Measurements from ENCODE around the gene RASGRP2.

RASGRP2 gene

GRCh38 chr11:64726211-64726641 is 17.7 kb downstream of the RASGRP2 start:
- Histone ChIP-seq H3K9ac (ENCODE audit: low read length) (no peak overlapping the region), H3K27me3 (ENCODE audit: control insufficient read depth, insufficient read depth, low read length) (peaks cover 32% of the 10 kb centered on the region), H3K36me3 (ENCODE audit: control insufficient read depth, insufficient read depth, low read length) (no peaks in the 10 kb centered on the region), H3K4me3 (ENCODE audit: low read length) (no peak overlapping the region), H3K4me1 (ENCODE audit: control insufficient read depth, insufficient read depth, low read length) (peaks cover 7% of the 10 kb centered on the region), H3K9me3 (ENCODE audit: control insufficient read depth, low read length) (no peaks in the 10 kb centered on the region)

GRCh38 chr11:64724863-64725532 is 18.9 kb downstream of the RASGRP2 start:
- Histone ChIP-seq H3K27me3 (ENCODE audit: control insufficient read depth, insufficient read depth, low read length) (peaks cover 33% of the 10 kb centered on the region), H3K4me1 (ENCODE audit: control insufficient read depth, insufficient read depth, low read length) (peaks cover 7% of the 10 kb centered on the region), H3K4me3 (ENCODE audit: low read length) (no peak overlapping the region), H3K9me3 (ENCODE audit: control insufficient read depth, low read length) (no peaks in the 10 kb centered on the region), H3K9ac (ENCODE audit: low read length) (no peak overlapping the region), H3K36me3 (ENCODE audit: control insufficient read depth, insufficient read depth, low read length) (no peaks in the 10 kb centered on the region)

- Histone ChIP-seq H3K9me3 (ENCODE audit: control insufficient read depth, low read length) (no peaks in the 10 kb centered on the region), H3K4me1 (ENCODE audit: control insufficient read depth, insufficient read depth, low read length) (peaks cover 7% of the 10 kb centered on the region), H3K36me3 (ENCODE audit: control insufficient read depth, insufficient read depth, low read length) (no peaks in the 10 kb centered on the region), H3K9ac (ENCODE audit: low read length) (no peak overlapping the region), H3K27me3 (ENCODE audit: control insufficient read depth, insufficient read depth, low read length) (peaks cover 40% of the 10 kb centered on the region), H3K4me3 (ENCODE audit: low read length) (no peak overlapping the region)
Measured at GRCh38 chr11:64723907-64724862, 19.8 kb downstream of the RASGRP2 start.

GRCh38 chr11:64723117-64723906 is 20.6 kb downstream of the RASGRP2 start, which contains the start of gene NRXN2:
Gene NRXN2 (minus strand): TSS chr11:64723197. CDS start chr11:64713699, 9,498 bp downstream.
- Histone ChIP-seq H3K9ac (ENCODE audit: low read length) (peak within 1 kb of the TSS; percentile 50), H3K27me3 (ENCODE audit: control insufficient read depth, insufficient read depth, low read length) (peaks cover 48% of the 10 kb centered on the region), H3K4me1 (ENCODE audit: control insufficient read depth, insufficient read depth, low read length) (peaks cover 7% of the 10 kb centered on the region), H3K9me3 (ENCODE audit: control insufficient read depth, low read length) (no peaks in the 10 kb centered on the region), H3K4me3 (ENCODE audit: low read length) (peak within 1 kb of the TSS; percentile 50), H3K36me3 (ENCODE audit: control insufficient read depth, insufficient read depth, low read length) (no peaks in the 10 kb centered on the region)

- H3K27me3 ChIP-seq (ENCODE audit: control insufficient read depth, insufficient read depth, low read length), result peaks cover 57% of the 10 kb centered on the region
- H3K4me1 ChIP-seq (ENCODE audit: control insufficient read depth, insufficient read depth, low read length), result peaks cover 7% of the 10 kb centered on the region
- H3K36me3 ChIP-seq (ENCODE audit: control insufficient read depth, insufficient read depth, low read length), result no peaks in the 10 kb centered on the region
- no peak overlapping the region for H3K4me3 ChIP-seq (ENCODE audit: low read length)
- H3K9me3 ChIP-seq (ENCODE audit: control insufficient read depth, low read length), result no peaks in the 10 kb centered on the region
- H3K9ac ChIP-seq (ENCODE audit: low read length), result no peak overlapping the region
Measured at GRCh38 chr11:64722141-64723065, 21.5 kb downstream of the RASGRP2 start.

GRCh38 chr11:64721359-64721699 is 22.6 kb downstream of the RASGRP2 start:
- Histone ChIP-seq H3K9ac (ENCODE audit: low read length) (no peak overlapping the region), H3K27me3 (ENCODE audit: control insufficient read depth, insufficient read depth, low read length) (peaks cover 68% of the 10 kb centered on the region), H3K4me3 (ENCODE audit: low read length) (no peak overlapping the region), H3K36me3 (ENCODE audit: control insufficient read depth, insufficient read depth, low read length) (no peaks in the 10 kb centered on the region), H3K9me3 (ENCODE audit: control insufficient read depth, low read length) (no peaks in the 10 kb centered on the region), H3K4me1 (ENCODE audit: control insufficient read depth, insufficient read depth, low read length) (peaks cover 7% of the 10 kb centered on the region)

GRCh38 chr11:64720640-64721358 is 23.1 kb downstream of the RASGRP2 start:
- Histone ChIP-seq H3K9ac (ENCODE audit: low read length) (no peak overlapping the region), H3K4me1 (ENCODE audit: control insufficient read depth, insufficient read depth, low read length) (peaks cover 7% of the 10 kb centered on the region), H3K4me3 (ENCODE audit: low read length) (no peak overlapping the region), H3K27me3 (ENCODE audit: control insufficient read depth, insufficient read depth, low read length) (peaks cover 73% of the 10 kb centered on the region), H3K36me3 (ENCODE audit: control insufficient read depth, insufficient read depth, low read length) (no peaks in the 10 kb centered on the region), H3K9me3 (ENCODE audit: control insufficient read depth, low read length) (no peaks in the 10 kb centered on the region)

- peaks cover 7% of the 10 kb centered on the region for H3K4me1 ChIP-seq (ENCODE audit: control insufficient read depth, insufficient read depth, low read length)
- H3K9me3 ChIP-seq (ENCODE audit: control insufficient read depth, low read length), result no peaks in the 10 kb centered on the region
- no peaks in the 10 kb centered on the region for H3K36me3 ChIP-seq (ENCODE audit: control insufficient read depth, insufficient read depth, low read length)
- H3K27me3 ChIP-seq (ENCODE audit: control insufficient read depth, insufficient read depth, low read length), result peaks cover 77% of the 10 kb centered on the region
- no peak overlapping the region for H3K9ac ChIP-seq (ENCODE audit: low read length)
- H3K4me3 ChIP-seq (ENCODE audit: low read length), result no peak overlapping the region
Measured at GRCh38 chr11:64720167-64720566, 23.8 kb downstream of the RASGRP2 start.

GRCh38 chr11:64719406-64719805 is 24.5 kb downstream of the RASGRP2 start:
- no peak overlapping the region for H3K9ac ChIP-seq (ENCODE audit: low read length)
- H3K4me1 ChIP-seq (ENCODE audit: control insufficient read depth, insufficient read depth, low read length), result peaks cover 7% of the 10 kb centered on the region
- no peaks in the 10 kb centered on the region for H3K9me3 ChIP-seq (ENCODE audit: control insufficient read depth, low read length)
- no peak overlapping the region for H3K4me3 ChIP-seq (ENCODE audit: low read length)
- H3K27me3 ChIP-seq (ENCODE audit: control insufficient read depth, insufficient read depth, low read length), result peaks cover 84% of the 10 kb centered on the region
- no peaks in the 10 kb centered on the region for H3K36me3 ChIP-seq (ENCODE audit: control insufficient read depth, insufficient read depth, low read length)

GRCh38 chr11:64718780-64719124 is 25.2 kb downstream of the RASGRP2 start:
- Histone ChIP-seq H3K36me3 (ENCODE audit: control insufficient read depth, insufficient read depth, low read length) (no peaks in the 10 kb centered on the region), H3K27me3 (ENCODE audit: control insufficient read depth, insufficient read depth, low read length) (peaks cover 88% of the 10 kb centered on the region), H3K4me3 (ENCODE audit: low read length) (no peak overlapping the region), H3K9ac (ENCODE audit: low read length) (no peak overlapping the region), H3K9me3 (ENCODE audit: control insufficient read depth, low read length) (no peaks in the 10 kb centered on the region), H3K4me1 (ENCODE audit: control insufficient read depth, insufficient read depth, low read length) (peaks cover 4% of the 10 kb centered on the region)
